HG03196 (cell line): ENCODE measurements around the gene PTPN14.

ENCODE experiments used
- ATAC-seq: cut with Tn5 transposase; IDR thresholded peaks from one replicate; pipeline ENCODE4 v1.9.1; 2021; ENCODE audit not compliant: unreplicated experiment

The PTPN14 gene

DNA sequence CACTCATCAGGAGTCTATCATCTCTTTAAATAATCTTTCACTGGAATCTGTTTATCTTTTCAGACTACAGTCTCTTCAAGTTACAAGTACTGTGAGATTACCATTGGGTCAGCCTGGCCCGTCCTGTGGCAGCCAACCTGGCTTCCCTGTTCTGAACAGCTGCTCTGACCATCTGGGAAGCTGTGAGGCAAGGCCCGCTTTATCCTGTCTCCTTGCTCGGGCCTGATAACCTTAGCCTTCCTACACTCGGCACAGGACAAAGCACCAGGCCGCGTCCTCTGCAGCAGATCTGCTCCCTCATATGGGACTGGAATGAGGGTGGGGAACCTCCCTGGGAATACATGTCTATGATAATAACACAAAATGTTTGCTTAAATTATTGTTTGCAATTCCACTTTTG lies 113.3 kb downstream of the PTPN14 start:
- ATAC-seq = no peak

DNA sequence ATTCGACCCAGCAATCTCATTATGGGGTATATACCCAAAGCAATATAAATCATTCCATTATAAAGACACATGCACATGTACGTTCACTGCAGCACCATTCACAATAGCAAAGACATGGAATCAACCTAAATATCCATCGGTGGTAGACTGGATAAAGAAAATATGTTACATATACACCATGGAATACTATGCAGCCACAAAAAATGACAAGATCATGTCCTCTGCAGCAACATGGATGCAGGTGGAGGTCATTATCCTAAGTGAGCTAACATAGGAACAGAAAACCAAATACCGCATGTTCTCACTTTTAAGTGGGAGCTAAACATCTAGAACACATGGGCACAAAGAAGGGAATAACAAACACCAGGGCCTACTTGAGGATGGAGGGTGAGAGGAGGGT lies 115.5 kb downstream of the PTPN14 start:
- no peak for ATAC-seq

DNA sequence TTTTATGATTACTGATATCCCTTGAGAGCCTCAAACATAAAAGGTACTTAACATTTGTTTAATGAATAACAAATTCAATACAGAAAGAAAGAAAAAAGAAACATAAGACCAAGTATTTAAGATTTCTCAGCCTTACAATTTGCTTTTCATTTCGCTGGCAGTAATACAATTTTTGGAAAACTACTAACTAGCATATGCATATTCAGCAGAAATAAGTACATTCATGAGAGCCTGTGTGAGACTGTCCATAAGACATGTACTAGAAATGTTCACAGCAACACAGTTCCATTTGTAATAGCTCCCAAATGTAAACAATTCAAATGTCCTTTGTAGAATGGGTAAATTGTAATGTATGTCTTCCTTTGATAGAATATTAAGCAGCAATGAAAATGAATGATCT lies 119.2 kb downstream of the PTPN14 start:
- no peak for ATAC-seq

DNA sequence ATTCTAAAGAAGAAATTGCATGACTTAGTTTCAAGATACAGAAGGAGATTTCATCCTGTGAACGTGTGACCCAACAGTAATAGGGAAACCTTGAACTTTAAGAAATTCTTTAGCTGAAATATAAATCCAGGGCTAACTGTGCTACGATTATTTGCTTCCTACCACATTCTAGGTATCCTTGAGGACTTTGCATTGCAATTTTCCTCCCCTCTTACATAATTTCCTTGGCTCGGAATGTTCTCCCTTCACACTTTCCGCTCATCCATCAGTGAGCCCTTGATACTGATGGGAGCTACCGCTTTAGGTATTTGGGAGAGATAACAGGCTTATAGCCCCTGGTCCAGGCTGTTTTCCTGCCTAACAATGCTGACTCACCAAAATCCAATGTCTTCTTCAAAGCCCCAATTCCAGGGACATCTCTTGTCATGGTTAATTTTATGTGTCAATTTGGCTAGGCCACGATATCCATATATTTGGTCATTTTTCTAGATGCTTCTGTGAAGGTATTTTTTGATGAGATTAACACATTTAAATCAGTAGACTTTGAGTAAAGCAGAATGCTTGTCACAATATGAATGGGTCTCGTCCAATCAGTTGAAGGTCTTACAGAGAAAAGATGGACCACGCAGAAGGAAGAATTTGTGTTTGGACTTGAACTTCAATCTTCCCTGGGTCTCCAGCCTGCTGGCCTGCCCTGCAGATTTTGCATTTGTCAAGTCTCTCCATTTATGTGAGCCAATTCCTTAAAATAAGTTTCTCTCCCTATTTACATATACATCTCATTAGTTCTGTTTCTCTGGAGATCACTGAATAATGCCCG lies 121.2 kb downstream of the PTPN14 start:
- no peak for ATAC-seq

DNA sequence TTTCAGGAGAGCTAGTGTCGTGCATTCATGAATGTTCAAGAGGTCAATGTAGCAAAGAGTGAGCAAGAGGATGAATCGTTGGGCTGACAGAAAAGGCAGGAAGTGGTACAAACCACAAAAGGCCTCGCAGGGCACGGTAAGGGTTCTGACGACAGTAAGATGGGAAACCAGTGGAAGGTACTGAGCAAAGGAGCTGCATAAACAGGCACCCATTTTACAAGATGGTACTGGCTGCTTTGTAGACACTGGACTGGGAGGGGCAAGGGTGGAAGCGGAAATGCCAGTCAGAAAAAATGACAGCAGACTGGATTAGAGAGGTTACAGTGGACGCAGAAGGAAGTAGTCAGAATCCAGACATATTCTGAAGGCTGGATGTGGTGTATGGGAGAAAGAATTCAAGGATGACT lies 123.5 kb downstream of the PTPN14 start:
- peak; percentile 98 for ATAC-seq

DNA sequence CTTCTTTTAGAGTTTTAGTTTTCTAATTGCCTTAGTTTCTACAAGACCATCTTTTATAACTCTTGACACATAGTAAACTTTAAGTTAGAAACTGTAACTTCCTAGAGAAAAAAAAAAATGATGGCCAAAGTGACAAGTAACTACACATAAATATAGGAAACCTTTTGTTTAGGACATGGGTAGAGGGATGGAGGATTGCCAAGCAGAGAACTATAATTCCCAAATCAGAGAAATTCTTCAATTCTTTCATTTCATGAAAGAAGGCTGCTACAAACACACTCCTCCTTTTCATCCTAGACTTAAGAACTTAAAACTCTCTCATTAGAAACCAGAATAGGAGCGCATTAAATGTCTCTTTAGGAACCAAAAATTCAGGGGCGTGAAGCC lies 125.0 kb downstream of the PTPN14 start:
- ATAC-seq = no peak

DNA sequence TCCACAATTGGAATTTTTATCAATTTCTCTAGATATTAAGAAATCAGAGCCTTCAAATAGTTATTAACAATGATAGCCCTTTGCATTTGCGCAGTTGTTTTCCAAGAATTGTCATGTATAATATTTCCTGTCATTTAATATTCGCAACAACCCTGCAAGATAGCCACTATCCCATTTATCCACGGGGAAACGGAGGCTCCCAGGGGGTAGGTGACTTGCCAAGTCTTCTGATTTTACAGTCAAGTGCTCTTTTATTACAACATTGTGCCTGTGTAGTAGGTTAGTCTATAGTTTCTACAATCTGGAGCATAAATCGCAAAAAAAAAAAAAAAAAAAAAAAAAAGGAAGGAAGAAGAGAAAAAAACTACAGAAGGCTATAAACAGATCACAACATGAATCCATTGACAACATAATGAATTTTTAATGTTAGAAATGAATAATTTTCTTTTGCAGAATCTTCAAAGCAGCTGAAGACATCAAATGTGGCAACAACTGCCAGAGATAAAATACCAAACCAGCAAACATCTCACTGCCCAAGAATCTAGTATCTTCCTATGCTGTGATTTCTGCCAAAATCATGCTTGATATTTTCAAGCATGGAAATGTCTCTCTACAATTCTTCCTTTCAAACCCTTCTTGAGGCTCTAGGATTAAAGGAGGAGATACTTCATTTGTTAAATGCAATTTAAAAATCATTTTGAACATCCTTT lies 125.5 kb downstream of the PTPN14 start:
- ATAC-seq = no peak

DNA sequence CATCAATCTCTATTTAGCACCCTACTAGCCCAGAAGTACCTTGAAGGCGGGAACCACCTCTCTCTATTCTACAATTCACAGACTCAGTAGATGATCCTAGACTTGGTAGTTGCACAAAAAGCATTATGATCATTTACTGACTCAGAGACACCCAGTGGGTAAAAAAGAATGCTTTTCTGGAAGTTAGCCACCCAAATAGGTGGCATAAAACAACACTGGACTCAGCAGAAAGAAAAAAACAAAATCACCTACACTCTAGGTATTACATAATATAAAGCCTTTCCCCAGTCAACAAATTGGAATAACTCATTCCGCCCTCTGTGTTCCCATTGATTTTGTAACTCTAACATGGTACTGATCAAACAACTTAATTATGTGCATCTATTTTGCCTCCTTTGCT lies 126.3 kb downstream of the PTPN14 start:
- ATAC-seq = no peak

DNA sequence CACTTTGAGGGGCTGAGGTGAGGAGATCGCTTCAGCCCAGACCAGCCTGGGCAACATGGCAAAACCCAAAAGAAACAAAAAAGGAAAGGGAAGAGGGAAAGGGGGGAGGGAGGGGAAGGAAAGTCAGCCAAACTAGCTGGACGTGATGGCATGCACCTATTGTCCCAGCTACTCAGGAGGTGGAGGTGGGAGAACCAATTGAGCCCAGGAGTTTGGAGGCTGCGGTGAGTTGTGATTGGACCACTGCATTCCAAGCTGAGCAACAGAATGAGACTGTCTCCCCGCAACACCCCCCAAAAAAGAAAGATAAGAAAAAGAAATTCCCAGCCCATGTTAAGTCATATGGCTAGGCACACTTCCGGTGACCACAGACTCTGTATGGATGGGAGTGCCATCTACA lies 128.4 kb downstream of the PTPN14 start:
- no peak for ATAC-seq

DNA sequence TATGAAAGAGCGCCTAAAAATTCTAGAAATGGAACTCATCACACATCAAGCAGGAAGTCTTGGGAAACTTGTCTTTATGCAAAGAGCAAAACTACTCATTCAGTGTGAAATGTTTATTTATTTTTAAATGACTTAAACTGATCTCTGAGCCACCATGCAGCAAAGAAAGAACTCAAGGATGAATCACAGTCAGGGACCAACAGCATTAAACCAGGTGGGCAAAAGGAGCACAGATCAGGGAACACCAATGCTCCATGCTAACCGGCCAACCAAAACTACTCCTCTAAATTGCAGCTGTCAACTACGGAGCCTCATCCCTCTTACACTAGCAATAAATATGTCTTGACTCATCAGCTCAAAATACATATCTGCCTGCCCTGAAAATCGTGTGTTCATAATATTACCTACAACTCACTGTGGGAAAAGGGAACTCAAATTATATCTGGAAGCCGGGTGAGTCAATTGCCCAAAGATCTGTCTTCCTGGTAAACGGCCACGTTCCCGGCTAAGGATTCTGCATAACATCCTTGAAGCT lies 129.2 kb downstream of the PTPN14 start:
- ATAC-seq = no peak

DNA sequence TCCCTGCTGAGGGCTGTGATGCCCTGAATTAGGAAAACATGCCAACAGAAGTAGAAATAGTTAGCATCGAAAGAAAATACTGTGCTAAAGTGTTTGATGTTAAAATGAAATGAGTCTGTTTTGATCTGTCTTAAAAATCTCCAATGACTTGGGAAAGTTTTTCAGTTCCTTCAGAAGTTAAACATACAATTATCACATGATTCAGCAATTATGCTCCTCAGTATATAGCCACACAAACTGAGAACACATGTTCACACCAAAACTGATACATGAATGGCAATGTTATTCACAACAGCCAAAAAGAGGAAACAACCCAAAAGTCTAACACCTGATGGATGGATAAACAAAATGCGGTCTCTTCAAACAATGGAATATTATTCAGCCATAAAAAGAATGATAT lies 130.6 kb downstream of the PTPN14 start:
- ATAC-seq = no peak

DNA sequence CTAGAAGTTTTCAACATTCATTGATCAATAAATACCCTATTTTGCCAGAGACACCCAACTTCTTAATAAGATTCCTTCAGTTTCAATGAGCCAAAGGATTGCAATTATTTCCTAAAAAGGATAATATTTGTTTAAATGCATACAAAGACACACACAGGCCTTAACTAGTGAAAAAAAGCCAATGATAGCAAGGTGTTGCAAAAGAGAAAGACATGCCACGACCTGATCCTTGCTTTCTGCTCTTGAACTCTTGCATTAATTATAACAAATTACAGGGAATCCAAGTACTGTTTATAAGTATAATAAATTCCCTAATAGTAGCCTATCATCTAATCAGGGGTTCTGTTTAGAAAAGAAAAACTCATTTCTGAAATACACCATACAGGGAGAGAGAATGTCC lies 131.1 kb downstream of the PTPN14 start:
- no peak for ATAC-seq

DNA sequence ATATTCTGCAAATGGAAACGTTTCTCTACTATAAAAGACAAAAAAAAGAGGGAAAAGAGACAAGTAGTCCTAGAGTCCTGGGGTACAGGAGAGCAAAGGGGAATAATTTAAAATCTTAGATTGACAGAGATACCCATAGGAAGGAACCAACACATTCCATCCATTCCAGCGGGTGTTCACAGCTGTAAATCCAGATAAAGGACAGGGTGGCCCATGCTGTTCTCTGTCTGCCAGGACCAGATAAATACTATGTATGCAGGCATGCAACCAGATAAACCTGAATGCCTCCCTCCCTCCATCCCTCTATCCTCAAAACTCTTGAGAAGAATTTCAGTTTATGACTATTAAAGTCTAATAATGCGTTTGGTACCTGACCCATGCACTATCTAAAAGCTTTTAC lies 131.8 kb downstream of the PTPN14 start:
- no peak for ATAC-seq

DNA sequence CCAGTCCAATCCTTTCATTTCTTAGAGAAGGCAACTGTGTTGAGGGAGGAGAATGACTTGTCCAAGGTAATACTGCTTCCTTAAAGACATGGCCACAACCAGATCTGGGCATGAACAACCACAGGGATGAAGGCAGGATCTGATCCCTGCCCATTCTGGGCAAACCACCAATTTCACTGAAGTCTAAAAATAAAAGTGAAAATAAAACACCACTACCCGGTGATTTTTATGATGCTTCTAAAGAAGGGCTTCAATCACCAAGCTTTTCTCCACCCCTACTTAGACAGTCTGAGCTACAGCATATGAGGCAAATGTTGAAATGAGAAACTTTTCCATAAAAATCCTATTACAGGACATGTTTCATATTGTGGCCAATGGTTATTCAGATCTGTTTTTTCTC lies 133.0 kb downstream of the PTPN14 start:
- no peak for ATAC-seq

DNA sequence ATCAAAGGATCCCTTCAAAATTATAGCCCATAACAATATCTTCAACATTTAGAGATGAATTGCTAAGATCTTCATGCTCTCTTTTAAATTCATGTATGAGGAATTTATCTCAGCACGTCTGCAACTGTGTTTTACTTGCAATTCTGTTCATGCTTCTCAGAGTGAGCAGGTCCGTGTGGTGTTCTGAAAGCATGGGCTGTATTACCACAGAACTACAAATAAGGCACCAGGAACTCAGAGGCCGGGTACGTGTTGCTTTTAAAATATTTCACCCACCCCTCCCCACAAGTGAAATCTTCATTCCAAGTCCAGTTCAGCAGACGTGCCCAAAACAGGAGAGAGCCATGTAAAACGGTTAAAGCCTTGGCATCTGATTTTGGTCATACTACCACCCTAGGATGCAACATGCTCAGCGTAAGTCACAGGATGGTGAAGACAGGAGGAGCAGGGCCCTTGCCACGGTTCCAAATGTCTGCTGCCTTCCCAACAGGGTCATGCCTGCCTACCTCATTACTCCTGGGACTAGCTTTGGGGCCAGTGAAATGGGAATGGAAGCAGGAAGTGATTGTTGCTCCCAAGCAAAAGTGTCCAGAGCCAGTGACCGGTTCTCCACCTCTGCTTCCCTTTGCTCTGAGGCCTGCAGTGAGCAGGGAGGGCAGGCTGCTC lies 133.7 kb downstream of the PTPN14 start:
- ATAC-seq = no peak

DNA sequence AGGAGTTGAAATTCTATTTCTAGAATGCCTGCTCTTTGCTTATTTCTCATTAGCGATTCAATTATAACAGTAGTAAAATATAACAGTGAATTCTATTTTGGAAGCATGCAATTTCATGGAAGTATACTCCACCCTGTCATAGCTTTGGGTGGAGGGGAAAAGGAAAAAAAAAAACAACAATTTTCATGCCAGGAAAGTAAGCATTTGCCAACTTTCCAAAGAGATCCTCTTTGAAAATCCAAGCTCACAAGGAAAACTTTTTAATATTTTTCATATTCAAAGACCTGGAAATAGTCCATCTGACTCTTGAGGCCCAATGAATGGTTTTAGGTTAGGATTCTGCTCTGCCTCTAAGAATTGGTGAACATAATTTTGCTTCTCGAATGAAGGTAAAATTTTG lies 134.5 kb downstream of the PTPN14 start:
- no peak for ATAC-seq

DNA sequence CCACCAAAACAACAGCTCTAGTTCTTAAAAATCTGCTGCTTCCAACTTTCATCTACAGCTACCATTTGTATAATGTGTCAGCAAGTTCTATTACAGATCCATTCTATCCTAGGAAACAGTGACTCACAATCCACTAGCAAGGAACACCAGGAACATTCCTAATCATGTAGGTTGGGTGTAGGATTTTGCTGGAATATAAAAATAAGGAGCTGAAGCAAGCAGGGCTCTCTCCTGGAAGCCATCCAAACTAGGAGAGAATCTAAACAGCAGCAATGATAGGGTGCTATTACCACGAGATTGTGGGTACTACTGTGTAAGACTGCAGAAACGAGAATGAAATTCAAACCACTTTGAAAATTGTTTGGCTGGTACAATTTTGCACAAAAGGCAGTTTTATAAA lies 135.0 kb downstream of the PTPN14 start:
- no peak for ATAC-seq

DNA sequence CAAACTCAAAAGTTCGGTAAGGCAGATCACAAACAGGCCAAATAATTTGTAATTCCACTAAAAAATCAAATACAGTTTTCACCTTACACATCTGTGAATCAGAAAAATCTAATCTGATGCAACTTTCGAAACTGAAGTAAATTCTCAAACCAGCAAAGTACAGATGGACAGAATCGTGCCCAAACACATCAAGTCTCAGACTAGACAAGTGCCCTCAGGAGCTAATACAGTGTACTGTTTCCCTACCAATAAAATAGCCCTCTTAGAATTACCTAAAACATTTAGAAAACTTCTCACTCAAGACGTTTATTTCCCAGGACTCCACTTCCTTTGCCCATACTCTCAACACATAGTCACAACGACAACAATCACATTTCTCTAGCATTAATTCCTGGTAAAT lies 136.3 kb downstream of the PTPN14 start:
- no peak for ATAC-seq

DNA sequence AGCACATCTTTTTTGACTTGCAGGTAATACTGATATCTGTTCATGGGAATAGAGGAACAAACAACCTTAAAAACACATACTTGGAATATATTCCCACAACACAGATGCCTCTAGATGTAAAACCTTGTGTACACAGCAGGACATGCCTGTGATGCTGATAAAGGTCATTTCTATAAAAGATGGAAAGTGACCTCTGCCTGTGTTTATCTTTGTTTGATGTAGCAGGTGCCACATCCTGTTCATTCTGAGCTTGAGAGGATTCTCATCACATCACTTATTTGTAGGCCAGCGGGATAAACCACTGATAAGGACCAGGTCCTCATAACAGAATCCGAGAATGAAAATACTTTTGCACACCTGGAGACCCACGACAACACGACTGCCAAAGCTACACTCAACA lies 136.7 kb downstream of the PTPN14 start:
- ATAC-seq = no peak

DNA sequence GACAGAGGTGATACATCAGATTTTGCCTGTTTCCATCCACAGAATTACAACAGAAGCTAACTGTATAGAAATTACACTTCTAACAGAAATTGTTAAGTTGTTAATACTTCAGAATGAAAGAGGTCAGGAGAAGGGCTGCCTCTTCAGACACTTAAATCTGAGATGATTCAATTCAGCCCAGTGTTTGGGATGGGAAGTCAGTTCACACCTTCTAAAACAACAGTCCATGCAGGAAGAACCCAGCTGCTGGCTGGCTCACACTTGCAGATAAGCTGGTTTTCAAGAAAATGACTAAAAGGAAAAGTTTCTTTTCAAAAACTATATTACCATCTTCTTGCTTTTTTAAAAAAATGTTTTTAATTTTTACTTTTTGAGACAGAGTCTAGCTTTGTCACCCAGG lies 138.1 kb downstream of the PTPN14 start:
- no peak for ATAC-seq

DNA sequence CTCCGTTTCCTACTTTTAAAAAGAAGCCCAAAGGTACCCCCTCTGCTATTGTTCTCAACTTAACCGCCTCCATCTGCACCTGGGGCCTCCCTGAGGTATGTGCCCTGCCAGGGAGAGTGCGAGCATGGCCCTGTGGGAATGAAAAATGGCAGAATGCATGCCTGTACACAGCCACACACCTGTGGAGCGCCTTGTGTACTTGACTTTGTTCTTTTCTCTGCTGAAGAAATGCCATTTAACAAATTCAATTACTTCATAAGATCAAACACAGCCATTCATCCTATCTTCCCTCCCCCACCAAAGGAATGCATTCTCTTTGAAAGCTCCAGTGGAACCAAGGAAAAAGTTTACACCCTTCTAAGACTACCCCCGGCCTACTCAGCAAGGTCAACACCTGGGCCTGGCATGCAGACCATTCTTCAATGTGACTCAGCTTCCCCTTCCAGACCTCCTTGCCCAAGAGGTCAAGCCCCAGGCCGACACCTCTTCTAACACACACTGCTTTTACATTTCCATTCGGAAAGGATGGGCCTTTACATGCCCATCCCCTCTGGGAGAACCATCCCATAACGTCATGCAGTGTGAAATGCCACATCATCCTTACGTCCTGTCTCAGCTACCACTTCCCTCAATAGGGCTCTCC lies 146.7 kb downstream of the PTPN14 start:
- ATAC-seq = peak; percentile 36
